Stimulated activated CD4-positive, alpha-beta T cell treated with anti-CD3 and anti-CD28 coated beads, Interleukin-4, amount 100 ng/mL, for 24 hours (primary cell): ENCODE measurements around the gene NEAT1.

Source experiments
- DNase-seq: peaks from one replicate; pipeline ENCODE4 v3.0.0-alpha.2; 2020

The NEAT1 gene

DNA sequence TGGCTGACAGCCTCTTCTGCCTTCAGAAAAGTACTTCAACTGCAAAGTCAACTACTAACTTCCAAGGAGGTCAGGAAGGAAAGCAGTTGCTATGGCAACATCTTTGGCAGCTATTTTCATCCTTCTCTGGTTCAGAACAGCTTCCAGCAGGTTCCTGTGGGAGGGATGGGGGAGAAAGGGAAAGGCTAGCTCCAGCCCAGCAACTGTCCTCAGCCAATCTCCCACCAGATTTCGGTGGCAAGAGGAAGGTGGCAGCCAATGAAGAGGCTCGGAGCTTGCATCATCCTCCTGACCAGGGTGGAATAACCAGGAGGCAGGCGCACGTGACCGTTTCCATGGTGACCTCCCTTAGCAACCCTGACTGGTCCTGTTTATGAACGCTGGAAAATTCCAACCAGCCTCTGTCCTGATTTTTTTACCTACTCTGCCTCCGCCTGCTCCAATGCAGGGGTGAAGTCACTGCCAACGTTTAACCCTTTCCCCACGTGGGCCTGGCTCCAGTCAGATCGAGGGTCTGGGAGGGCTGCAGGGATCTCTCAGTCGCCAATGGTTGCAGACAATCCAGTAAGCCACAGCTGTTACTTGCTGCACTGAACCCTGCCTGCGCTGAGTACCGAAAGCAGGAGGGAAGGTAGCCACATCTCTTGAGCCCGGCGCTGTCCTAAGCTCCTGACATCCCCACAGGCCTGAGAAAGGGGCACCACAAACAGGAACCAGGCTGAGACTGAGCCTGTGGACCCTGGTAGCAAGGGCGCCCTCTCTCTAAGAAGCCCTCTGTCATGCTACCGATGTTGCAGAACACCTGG is 65.1 kb downstream of the NEAT1 start:
- DNase-seq = no peak

DNA sequence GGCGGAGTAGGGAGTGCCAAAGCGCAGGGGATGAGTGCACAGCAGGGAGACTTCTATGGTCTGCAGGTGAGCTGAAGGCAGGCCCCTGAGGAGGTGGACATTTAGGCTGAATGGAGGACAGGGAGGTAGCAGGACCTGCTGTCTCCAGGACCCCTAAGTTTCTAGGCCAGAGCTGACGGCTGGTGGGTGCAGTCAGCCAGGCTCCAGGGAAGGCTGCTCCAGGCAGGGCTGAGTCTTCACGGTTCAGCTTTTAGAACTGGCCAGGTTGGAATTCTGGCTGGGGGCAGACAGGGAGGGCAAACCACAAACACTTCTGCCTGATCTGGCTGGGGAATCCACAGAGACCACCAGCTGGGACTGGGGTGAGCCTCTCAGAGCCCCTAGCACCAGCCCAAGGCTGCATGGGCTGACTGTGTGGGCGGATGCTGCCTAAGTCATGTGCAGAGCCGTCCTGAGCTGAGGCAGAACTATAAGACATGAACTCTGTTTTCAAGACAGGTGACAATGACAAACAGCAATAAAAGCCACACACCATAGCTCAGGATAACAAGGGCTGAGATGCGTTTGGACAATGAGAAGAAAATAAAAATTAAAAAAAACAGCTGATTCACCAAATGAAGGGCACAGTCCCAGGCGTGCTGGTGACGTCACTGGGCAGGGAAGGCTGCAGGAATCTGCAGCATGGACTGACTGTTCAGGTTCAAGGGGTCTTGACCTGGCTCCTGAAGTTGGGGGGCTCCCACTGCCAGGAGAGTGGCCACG is 65.9 kb downstream of the NEAT1 start:
- no peak for DNase-seq

DNA sequence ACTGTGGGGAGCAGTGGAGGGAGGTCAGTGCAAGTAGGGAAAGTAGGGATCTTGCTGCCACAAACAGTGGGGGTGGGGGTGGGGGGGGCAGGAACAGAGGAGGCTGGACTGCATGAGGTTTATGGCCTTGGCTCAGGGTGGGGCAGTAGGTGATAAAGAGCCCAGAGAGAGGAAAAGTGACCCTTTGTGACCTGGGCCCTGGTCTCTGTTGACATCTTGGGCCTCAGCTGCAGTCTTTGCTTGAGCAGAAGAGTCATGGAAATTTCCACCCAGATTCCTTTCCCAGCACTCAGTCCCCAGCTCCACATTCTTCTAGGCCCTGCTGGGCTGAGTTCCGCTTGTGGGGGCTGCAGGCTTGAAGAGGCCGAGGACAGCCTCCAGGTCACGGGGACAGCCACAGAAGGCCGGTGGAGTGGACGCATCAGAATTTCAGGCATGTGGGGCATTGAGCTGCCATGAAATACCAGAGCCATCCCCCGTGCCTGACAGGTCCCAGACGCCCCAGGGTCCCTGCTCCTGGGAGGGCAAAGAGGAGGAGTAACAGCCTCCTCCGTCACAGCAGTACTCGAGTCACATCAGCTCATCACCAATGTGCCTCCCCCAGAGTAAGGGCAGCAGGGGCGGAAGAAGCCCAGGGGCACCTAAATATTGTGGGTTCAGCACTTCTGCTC is 66.6 kb downstream of the NEAT1 start:
- DNase-seq = no peak

DNA sequence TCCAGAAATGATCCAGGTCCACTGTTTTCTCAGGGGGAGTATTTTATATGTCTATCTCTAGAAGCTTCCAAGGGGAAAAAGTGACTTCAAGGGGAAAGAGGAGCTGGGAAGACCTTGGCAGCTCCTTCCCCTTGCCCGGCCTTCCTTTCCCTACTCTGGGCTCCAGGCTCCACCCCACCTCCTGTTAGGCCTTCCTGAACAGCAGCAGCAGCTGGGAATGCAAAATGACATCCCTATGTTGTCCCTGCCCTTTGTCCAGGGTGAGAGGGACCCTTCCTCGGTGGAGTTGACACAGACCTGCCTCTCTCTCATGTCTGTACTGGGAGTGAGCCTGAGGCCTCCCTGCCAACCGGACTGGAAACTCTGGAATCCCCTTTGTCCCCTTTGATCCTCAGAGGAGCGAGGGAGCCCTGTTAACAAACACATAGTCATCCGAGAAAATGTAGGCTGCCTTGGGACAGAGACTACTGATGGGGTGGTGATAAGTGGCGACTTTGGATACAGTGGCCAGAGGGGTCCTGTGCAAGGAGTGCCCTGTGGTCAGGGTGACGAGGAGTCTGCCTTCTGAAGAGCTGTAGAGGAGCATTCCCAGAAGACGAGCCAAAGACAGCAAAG is 67.2 kb downstream of the NEAT1 start:
- DNase-seq = no peak

DNA sequence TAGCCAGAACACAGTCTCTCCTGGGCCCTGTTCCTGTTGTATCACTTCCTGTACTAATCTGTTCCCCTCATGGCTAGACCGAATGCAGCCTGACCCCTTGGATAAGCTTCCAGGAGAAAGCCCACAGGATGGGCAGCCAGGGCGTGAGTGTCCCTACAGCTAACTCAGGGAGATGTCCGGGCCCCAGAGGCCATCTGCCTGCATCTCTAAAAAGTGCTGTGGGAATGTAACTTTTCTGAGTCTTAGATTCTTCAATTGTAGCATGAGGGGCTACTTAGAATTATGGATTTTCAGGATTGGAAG is 68.5 kb downstream of the NEAT1 start:
- no peak for DNase-seq

GRCh38 chr11:65491614-65492386 is 69.2 kb downstream of the NEAT1 start:
- no peak for DNase-seq

DNA sequence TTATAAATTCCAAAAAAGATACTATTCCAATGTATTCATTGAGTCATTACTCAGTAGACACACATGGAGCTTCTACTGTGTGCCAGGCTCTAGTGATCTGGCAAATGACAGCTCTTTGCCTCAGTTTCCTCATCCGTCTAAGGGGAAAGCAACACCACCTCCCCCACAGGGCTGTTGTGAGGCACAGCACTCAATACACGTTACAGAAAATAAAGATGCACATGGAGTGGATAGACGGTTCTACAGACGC is 69.7 kb downstream of the NEAT1 start:
- DNase-seq = no peak

DNA sequence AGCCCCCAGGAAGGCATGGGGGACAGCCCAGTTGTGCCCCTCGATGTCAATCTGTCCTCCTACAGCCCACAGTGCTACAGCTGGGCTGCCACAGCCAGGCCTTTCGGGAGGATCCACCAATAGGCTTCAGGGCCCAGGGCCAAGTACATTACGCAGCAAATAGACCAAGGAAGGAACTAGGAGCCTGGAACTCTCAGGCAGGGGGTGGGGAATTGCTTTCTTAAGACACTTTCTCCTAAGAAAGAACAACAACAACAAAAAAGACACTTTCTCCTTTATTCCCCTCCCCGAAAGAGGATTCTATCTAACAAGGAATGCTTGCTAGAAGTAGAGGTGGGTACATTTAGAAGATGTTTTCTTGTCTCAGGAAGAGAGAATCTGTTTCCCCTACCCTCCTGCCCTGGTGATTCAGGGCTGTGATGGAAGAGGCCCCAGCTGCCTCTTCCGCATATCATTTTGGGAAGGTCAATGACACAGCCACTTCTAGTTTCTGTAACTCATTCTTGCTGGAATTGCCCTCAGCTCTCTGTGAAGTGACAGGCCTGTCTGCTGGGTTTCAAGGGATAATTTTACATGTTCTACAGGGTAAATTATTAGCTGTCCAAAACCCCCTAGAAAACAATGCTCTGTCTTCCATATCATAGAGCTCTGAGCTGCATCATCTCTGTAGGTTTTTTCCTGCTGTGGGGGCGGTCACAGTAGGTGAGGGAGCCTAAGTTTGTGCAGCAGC is 70.2 kb downstream of the NEAT1 start:
- peak; percentile 48 for DNase-seq

DNA sequence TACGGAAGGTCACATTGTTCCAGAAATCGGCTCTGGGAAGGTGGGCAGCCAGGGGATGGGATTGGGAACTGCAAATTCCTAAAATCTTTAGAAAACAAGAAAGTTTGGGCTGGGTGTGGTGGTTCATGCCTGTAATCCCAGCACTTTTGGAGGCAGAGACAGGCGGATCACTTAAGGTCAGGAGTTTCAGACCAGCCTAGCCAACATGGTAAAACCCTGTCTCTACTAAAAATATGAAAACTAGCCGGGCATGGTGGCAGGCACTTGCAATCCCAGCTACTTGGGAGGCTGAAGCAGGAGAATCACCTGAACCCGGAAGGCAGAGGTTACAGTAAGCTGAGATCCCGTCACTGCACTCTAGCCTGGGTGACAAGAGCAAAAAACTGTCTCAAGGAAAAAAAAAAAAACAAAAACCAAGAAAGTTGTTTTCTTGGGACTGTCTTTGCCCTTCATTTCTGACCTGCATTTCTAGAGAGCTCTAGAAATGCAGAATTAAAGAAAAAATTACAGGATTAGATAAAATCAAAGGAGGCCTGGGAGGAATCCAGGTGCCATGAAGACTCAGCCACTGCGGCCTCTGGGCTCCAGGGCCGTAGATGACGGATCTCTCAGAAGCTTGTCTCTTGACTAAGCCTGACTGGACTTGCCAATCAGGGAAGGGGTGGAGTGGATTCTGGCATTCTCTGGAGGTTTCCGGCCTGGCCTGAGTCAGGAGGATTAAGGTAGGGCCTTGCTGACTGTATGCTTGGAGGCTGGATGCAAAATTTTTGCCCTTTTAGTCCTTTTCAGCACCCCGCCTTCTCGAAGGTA is 71.0 kb downstream of the NEAT1 start:
- no peak for DNase-seq
